NCI-H1930 (cell line): ENCODE results near the gene NUP153.

Experiments used
- DNase-seq, 2 experiments: peaks; one replicate each; lab custom pipeline; 2025; lab: John Stamatoyannopoulos, UW

Gene NUP153

GRCh38 chr6:17663226-17663625 lies 43.5 kb downstream of the NUP153 start:
- DNase-seq, result no peak

DNA sequence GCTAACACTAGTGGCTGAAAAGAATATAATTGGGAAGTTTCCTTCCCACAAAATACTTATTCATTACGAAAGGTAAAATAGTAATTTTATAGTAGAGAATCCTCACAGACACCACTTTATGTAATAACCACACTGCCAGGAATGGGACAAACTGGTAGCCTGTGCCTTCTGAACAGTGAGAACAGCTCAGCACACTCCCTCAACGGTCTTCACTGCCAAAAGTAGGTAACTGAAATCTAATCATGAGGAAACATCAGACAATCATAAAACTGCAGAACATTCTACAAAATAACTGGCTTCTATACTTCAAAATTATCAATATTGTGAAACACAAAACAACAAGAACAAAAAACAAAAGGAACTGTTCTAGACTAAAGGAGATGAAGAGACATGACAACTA lies 44.1 kb downstream of the NUP153 start:
- DNase-seq, result no peak

DNA sequence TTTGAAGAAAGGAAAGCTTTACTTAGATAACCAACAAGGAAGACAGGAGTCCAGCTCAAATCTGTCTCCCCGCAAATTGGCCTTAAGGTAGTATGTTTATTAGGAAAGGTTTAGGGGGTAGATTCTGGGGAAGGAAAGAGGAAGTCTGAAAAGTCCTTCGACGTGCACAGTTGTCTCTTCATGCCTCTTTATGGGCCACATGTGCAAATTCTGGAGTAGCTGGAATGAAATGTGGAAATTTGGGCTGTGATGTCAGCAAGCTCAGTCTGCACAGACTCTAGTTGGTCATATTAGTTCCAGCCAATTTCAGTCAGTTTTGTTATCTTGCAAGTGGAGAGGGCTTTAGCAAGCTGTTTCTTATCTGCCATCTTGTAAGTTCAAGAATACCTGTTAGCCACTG lies 50.1 kb downstream of the NUP153 start:
- no peak for DNase-seq

DNA sequence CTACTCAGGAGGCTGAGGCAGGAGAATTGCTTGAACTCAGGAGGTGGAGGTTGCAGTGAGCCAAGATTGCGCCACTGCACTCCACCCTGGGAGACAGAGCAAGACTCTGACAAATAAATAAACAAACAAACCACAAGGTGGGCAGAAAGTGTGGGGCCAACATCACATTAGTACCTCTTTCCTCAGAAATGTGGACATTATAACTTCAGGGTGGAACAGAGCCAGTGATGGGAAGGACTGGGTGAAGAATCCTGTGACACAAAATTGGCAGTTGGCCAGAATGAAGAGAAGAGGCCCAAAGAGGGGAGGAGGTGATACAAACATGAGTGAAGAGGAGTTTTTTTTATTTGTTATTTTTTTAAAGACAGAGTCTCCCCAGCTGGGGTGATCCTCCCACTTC lies 50.6 kb downstream of the NUP153 start:
- no peak for DNase-seq

GRCh38 chr6:17653198-17653882 lies 53.4 kb downstream of the NUP153 start:
- no peak for DNase-seq

- DNase-seq, result no peak
Measured at GRCh38 chr6:17650656-17651309, 55.9 kb downstream of the NUP153 start.

DNA sequence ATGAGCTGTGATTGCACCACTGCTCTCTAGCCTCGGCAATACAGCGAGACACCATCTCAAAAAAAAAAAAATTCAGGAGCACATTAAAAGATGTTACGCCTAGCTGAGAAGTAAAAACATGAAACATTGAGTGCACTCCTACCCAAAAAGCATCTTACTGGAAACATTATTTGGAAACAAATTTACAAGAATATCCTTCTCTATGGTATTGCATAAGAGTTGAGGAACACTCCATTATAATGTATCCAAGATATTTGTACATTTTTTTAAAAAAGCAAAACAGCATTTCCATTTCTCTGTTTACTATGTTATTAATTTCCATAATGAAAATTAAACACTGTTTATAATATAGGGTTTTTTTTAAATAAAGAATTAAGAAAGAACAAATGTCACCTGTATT lies 58.0 kb downstream of the NUP153 start:
- no peak for DNase-seq

- no peak for DNase-seq
Measured at GRCh38 chr6:17640477-17640917, 66.2 kb downstream of the NUP153 start.

GRCh38 chr6:17638212-17638715 lies 68.5 kb downstream of the NUP153 start:
- no peak for DNase-seq

GRCh38 chr6:17635568-17635967 lies 71.2 kb downstream of the NUP153 start:
- DNase-seq, result no peak

DNA sequence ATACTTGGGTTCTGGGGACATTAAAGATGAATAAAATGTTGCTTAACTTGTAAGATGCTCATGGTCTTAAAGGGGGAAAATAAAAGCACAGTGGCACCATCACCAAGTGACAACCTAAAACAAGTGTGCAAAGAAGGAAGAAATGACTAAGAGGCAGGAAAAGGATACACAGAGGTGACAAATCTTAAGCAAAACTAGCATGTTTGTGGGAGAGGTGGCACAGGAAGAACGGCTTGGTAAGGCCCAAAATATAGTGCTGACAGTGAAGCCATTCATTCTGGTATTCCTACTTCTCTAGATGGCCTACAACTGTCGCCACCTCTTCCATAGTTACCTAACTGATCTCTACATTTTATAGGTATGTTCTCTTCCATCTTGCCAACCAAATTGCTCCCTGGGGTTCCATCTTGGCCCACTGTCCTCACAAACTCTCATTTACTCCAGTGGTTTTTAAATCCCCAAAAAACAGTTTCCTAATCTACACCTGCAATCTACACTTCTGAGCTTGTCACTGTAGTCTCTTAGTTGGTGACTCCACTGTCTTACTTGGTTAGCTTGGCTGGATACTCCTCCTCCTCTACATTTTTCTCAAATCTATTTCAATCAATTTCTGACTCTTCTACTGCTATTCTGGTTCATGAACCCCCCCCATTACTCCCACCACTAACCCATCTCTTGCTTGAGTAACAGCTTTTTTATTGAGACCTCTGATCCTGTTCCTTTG lies 73.1 kb downstream of the NUP153 start:
- no peak for DNase-seq

DNA sequence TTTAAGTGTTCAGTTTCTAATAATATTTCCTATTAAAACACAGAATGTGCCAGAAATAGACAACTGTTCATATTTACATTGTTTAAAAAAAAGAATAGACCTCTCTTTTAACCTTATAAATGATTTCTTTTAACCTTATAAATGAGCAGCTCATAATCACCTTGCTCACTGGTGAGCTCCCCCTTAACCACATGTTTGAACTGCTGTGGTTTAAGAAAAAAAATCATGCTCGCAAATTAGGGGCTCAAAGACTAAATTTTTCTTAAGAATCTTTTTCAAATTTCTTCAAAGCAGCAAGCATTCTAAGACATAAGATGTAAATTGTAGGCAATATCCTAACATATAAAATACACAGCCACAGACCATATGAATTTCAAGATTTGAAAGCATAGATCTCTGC lies 73.8 kb downstream of the NUP153 start:
- no peak for DNase-seq

- DNase-seq, result no peak
Measured at GRCh38 chr6:17630511-17631073, 76.1 kb downstream of the NUP153 start.

DNA sequence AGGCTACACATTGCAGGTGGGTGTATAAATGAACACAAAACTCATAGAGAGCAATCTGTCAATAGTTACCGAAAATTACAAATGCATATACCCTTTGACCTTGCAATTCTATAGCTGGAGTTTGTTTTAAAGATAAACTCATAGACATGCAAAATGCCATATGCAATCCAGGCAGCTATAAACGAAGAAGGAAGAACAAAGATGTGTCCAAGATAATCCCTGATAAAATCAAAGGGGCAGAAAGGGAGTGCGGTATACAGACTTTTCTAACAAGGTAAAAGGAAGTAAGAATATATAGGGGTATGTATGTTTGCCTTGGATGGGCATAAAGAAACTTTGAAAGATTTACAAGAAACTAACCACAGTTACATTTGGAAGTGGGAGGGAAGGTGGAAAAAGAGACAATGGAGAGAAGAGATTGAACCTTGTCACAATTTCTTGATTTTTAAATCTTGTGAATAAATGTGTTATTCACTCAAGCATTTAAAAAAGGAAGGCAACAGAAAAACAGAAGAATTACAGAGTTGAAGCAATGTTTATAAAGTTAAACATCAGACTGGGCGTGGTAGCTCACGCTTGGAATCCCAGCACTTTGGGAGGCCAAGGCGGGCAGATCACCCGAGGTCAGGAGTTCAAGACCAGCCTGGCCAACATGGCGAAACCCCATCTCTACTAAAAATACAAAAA lies 76.8 kb downstream of the NUP153 start:
- no peak for DNase-seq

DNA sequence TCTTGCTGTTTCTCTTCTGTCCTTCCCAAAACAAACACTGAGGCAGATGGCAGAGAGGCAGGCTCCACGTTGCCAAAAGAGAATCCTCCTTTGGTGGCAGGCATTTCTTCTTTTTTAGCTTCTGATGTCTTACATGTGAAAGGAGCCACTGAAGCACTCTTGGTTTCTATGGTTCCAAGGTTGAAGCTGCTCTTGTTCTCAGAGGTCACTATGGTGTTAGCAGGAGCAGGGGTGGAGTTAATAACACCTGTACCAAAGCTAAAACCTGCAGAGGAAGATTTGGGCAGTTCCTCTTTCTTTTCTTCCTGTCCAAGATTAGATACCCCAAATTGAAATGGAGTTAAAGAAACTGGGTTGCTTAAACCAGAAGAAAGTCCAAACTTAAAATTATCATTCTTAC lies 77.9 kb downstream of the NUP153 start:
- no peak for DNase-seq

- no peak for DNase-seq
Measured at GRCh38 chr6:17624396-17624795, 82.3 kb downstream of the NUP153 start.

GRCh38 chr6:17622144-17622543 lies 84.6 kb downstream of the NUP153 start:
- no peak for DNase-seq

GRCh38 chr6:17621003-17621402 lies 85.7 kb downstream of the NUP153 start:
- DNase-seq, result no peak

DNA sequence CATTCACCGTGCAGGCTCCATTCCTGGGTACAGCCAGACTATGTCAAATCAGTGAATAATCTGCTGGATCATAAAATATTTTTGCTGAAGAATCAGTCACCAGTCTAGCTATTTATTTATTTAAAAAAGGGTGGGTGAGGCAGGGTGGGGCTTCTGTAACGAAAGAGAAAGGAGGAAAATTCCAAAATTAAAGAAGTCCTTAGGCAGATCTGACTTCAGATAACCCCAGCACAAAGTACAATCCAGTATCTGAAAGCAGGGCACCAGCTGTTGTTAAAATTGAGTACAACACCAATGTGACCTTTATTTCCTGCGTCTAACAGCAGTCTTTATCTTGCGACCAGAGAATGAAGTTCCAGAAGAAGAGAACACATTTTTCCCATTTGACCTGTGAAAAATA lies 90.9 kb downstream of the NUP153 start:
- no peak for DNase-seq

- DNase-seq, result no peak
Measured at GRCh38 chr6:17612048-17612447, 94.7 kb downstream of the NUP153 start.

DNA sequence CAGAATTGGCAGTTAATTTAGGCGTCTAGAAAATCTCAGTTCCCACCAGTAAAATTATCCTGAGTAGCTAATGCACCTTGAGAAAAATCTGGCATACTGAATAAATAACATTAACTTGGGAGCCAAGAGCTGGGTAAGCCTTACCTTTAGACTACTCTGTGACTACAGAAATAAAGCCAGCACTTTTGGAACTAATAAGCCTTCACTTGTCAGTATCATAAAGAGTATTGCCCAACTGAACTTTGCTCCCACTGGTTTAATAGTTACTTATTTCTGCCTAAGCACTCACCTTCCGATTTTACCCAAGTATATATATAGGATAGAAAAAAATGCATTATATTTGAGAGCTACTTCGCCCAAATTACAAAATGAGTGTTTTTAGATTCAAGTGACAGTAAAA lies 95.9 kb downstream of the NUP153 start:
- no peak for DNase-seq

DNA sequence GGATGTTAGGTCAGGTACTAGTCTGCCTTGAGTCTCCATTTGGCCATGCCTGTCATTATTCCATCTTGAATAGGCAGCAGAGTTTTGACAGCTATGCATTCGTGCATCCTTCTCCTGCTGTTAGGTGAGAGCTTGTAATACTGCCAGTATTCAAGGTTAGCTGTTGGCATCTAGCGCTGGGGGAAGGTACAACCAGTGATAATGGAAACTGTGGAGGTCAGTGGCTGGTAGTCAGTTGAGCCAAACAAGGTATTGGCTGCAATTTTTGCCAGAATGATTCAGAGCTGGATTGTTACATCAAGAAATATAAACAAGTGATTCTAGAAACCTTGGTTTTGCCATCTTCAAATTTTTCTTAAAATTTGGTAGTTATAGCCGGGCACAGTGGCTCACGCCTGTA lies 100.1 kb downstream of the NUP153 start:
- no peak for DNase-seq
